ENCODE results near the gene PRX. TPM values are rescaled to one million over a fixed set of nuclear protein-coding genes. Genes with fewer than 3 reads are reported as not detected.
"Not testable (repeated sequence)": the region's sequence is repeated elsewhere in the genome, so short reads cannot be mapped to it uniquely, and the experiment has no call there.

The PRX gene
- total RNA-seq, 4 donors from 2014 or later = 0.70 to 6.1 (median 2.4) TPM

DNA sequence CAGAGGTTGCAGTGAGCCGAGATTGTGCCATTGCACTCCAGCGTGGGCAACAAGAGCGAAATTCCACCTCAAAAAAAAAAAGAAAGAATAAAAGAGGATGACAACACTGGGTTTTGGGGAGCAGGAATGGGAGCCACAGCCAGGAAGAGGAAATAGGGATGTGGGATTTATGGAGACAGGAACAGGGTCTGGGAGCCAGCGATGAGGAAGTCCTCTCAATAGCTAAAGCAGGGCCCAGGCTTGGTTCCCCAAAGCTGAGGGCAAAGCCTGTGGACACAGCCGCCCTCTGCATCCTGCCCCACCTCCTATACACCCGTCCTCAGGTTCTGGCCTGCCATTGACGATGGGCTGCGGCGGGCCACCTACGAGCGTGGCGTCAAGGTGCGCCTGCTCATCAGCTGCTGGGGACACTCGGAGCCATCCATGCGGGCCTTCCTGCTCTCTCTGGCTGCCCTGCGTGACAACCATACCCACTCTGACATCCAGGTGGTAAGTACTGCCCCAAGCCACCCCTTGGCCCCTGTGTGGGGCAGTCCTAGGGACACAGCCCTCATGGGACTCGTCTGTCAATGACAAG is 36.8 kb downstream of the PRX start:
- DNase-seq = no peak
- intact Hi-C loops (cut with DNase I) = no loop called here
- Histone ChIP-seq H3K36me3 (peaks cover 3 to 99% (median 27%) of the 10 kb centered on the region in 3 donors), H3K4me3 (no peak overlapping the region), H3K27ac (no peak overlapping the region), H3K4me1 (no peaks in the 10 kb centered on the region), H3K27me3 (no peaks in the 10 kb centered on the region), H3K9me3 (no peaks in the 10 kb centered on the region)
- 91 to 93% methylated on average over 7 to 16 of the region's 17 CpGs for WGBS, 2 donors
- TF ChIP-seq, protein P1, sequence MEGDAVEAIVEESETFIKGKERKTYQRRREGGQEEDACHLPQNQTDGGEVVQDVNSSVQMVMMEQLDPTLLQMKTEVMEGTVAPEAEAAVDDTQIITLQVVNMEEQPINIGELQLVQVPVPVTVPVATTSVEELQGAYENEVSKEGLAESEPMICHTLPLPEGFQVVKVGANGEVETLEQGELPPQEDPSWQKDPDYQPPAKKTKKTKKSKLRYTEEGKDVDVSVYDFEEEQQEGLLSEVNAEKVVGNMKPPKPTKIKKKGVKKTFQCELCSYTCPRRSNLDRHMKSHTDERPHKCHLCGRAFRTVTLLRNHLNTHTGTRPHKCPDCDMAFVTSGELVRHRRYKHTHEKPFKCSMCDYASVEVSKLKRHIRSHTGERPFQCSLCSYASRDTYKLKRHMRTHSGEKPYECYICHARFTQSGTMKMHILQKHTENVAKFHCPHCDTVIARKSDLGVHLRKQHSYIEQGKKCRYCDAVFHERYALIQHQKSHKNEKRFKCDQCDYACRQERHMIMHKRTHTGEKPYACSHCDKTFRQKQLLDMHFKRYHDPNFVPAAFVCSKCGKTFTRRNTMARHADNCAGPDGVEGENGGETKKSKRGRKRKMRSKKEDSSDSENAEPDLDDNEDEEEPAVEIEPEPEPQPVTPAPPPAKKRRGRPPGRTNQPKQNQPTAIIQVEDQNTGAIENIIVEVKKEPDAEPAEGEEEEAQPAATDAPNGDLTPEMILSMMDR (IDR thresholded peaks at IDR 0.05) = no peak
- TF ChIP-seq POLR2A (IDR thresholded peaks at IDR 0.05) = no peak

DNA sequence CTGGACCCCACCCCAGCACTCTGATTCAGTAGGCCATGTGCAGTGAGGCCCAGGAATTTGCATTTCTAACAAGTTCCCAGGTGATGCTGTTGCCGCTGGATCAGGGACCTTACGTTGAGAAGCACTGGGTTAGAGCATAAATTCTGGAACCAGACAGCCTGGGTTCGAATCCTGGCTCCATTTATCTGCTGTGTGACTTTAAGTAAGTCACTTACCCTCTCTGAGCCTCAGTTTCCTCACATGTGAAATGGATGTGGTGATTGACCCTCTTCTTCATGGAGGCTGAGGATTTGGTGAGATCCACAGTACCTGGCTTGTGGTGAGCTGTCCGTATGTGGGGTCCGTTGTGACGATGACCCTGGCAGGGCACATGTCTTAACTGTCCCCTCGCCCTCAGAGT is 39.1 kb downstream of the PRX start:
- TF ChIP-seq, protein P1 (IDR thresholded peaks at IDR 0.05) = no peak
- no peak for TF ChIP-seq POLR2A (IDR thresholded peaks at IDR 0.05)
- H3K27me3 ChIP-seq = no peaks in the 10 kb centered on the region
- H3K36me3 ChIP-seq = peaks cover 3 to 100% (median 33%) of the 10 kb centered on the region in 3 donors
- no peak overlapping the region for H3K4me3 ChIP-seq
- H3K27ac ChIP-seq = no peak overlapping the region
- intact Hi-C loops (cut with DNase I) = no loop called here
- no peak for DNase-seq
- H3K4me1 ChIP-seq = no peaks in the 10 kb centered on the region
- 95 to 97% methylated on average over 6 of the region's 7 CpGs for WGBS, 2 donors
- H3K9me3 ChIP-seq = no peaks in the 10 kb centered on the region

DNA sequence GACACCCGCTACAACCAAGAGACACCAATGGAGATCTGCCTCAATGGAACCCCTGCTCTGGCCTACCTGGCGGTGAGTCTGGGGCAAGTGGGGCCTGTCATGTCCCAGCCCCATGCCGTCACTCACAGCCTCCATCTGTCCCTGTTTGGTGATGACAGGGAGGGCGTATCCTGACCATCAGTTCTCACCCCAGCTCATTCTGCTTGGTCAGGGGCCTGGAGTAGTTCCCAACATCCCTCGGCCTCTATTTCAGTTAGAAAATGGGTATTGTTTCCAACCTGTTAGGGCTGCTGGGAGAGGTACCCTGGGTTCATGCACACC is 41.4 kb downstream of the PRX start:
- peaks cover 3 to 100% (median 20%) of the 10 kb centered on the region in 3 donors for H3K36me3 ChIP-seq
- WGBS, 2 donors = 100% methylated on average over 2 of the region's 5 CpGs; no CpG with 5 or more reads in 1 of the 2 donors
- intact Hi-C loops (cut with DNase I) = no loop called here

DNA sequence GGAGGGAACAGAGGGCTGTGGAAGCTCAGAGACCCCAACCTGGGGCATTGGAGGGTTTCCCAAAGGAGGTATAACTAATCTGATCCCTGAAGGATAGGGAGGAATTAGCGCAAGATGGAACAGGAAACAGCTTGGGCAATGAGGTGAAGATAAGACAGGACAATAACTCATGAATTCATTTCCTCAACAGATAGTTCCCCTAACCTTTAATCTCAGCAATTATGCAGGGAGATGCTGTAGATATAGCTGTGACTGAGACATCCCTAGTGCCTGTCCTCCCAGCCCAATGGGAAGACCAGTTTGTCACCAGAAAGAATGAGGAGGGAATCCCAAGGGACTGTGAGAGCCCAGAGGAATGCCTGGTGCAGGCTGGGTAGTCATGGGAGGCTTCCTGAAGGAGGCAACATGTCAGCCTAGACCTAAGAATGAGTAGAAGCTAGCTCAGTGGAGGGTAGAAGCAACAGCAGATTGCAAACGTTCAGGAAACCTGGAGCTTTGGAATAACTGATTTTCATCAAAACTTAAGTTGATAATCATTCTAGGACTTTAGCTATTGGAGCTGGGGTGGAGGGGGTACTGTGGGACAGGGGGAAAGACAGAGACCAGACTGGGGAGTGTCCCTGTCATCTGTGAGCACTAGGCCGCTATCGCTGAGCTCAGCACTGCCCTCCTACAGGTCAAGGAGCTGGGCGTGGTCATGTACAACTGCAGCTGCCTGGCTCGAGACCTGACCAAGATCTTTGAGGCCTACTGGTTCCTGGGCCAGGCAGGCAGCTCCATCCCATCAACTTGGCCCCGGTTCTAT is 42.0 kb downstream of the PRX start:
- H3K36me3 ChIP-seq = peaks cover 3 to 100% (median 20%) of the 10 kb centered on the region in 3 donors
- TF ChIP-seq, protein P1 (IDR thresholded peaks at IDR 0.05) = no peak
- TF ChIP-seq POLR2A (IDR thresholded peaks at IDR 0.05) = no peak
- intact Hi-C loops (cut with DNase I) = no loop called here

More for the DNA sequence above, 41.4 kb downstream of the PRX start:
- no peaks in the 10 kb centered on the region for H3K27me3 ChIP-seq
- no peak overlapping the region for H3K27ac ChIP-seq
- H3K4me3 ChIP-seq = no peak overlapping the region
- peaks cover 0 to under 1% (median 0%) of the 10 kb centered on the region in 3 donors for H3K4me1 ChIP-seq
- no peaks in the 10 kb centered on the region for H3K9me3 ChIP-seq
- TF ChIP-seq POLR2A (IDR thresholded peaks at IDR 0.05) = no peak
- TF ChIP-seq, protein P1 (IDR thresholded peaks at IDR 0.05) = no peak
- DNase-seq = no peak

DNA sequence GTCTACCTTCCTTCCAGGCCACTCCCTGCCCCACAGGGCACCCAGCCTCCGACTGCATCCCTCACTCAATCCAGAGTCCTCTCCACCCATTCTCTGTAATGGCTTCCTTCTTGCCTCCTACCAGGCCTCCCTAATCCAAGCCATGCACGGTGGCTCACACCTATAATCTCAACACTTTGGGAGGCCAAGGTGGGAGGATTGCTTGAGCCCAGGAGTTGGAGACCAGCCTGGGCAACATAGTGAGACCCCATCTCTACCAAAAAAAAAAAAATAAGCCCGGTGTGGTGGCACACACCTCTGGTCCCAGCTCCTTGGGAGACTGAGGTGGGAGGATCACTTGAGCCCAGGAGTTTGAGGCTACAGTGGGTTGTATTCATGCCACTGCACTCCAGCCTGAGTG is 42.9 kb downstream of the PRX start:
- H3K4me3 ChIP-seq; intact Hi-C loops (cut with DNase I); DNase-seq; H3K27me3 ChIP-seq; H3K9me3 ChIP-seq; H3K27ac ChIP-seq: not testable (repeated sequence)
- Histone ChIP-seq H3K36me3 (peaks cover 3 to 90% (median 20%) of the 10 kb centered on the region in 3 donors), H3K4me1 (peaks cover 0 to 16% (median 5%) of the 10 kb centered on the region in 3 donors)
- 90 to 100% methylated on average over 2 to 3 of the region's 3 CpGs for WGBS, 2 donors

More for the DNA sequence above, 42.0 kb downstream of the PRX start:
- H3K9me3 ChIP-seq = no peaks in the 10 kb centered on the region
- no peak overlapping the region for H3K27ac ChIP-seq
- no peak for DNase-seq
- 82 to 88% methylated on average over 6 to 7 of the region's 7 CpGs for WGBS, 2 donors
- H3K27me3 ChIP-seq = no peaks in the 10 kb centered on the region
- H3K4me1 ChIP-seq = peaks cover 0 to 6% (median 0%) of the 10 kb centered on the region in 3 donors
- H3K4me3 ChIP-seq = no peak overlapping the region
